WI38 (cell line): Measurements from ENCODE around the gene HES6.

Source experiments
- H3K4me3 ChIP-seq: 2 replicates; pipeline ENCODE4 v1.5.1; 2011; ENCODE audit warnings: low read depth, mild to moderate bottlenecking, control low read depth, low read length
- CTCF ChIP-seq: IDR thresholded peaks from 2 replicates; pipeline ENCODE4 v1.5.1; 2012; ENCODE audit warnings: low read depth, mild to moderate bottlenecking, control low read depth, low read length

Gene HES6

GRCh38 chr2:238239863-238240756 is at the start of gene HES6:
Gene HES6 (minus strand): TSS chr2:238240038. CDS start chr2:238239905, 133 bp downstream.
- no peak for TF ChIP-seq CTCF

GRCh38 chr2:238289574-238289973 is 49.7 kb upstream of the HES6 start:
- peak overlapping the region; percentile 76 for H3K4me3 ChIP-seq
- no peak for TF ChIP-seq CTCF

More at GRCh38 chr2:238239863-238240756, at the start of gene HES6:
- H3K4me3 ChIP-seq: peak within 1 kb of the TSS; percentile 64

- peak overlapping the region; percentile 76 for H3K4me3 ChIP-seq
- no peak for TF ChIP-seq CTCF
Measured at GRCh38 chr2:238288650-238289573, 49.1 kb upstream of the HES6 start.

GRCh38 chr2:238287737-238288649 is 48.2 kb upstream of the HES6 start, which contains the start of gene PER2:
Gene PER2 (minus strand): TSS chr2:238288610. CDS start chr2:238277936, 10,674 bp downstream.
- H3K4me3 ChIP-seq: peak within 1 kb of the TSS; percentile 76
- no peak for TF ChIP-seq CTCF

GRCh38 chr2:238286987-238287736 is 47.3 kb upstream of the HES6 start:
- TF ChIP-seq CTCF: no peak
- peak overlapping the region; percentile 76 for H3K4me3 ChIP-seq

GRCh38 chr2:238286551-238286950 is 46.7 kb upstream of the HES6 start:
- TF ChIP-seq CTCF: no peak
- no peak overlapping the region for H3K4me3 ChIP-seq
